Endodermal cell (in vitro differentiated cells): ENCODE measurements around the gene CMIP. TPM values are rescaled to one million over a fixed set of nuclear protein-coding genes. Genes with fewer than 3 reads are reported as not detected.

Experiments
- DNase-seq: peaks from one replicate; pipeline ENCODE4 v3.0.0-alpha.2; 2017
- H3K27ac ChIP-seq: 2 replicates; pipeline ENCODE4 v1.5.1; 2013; ENCODE audit warnings: mild to moderate bottlenecking, low read depth, low read length, moderate library complexity
- H3K27me3 ChIP-seq: 2 replicates; pipeline ENCODE4 v1.6.1; 2013; ENCODE audit warnings: mild to moderate bottlenecking, low read length, moderate library complexity; ENCODE audit not compliant: insufficient read depth, control insufficient read depth, poor library complexity, severe bottlenecking
- H3K36me3 ChIP-seq: 2 replicates; pipeline ENCODE4 v1.7.0; 2013; ENCODE audit warnings: mild to moderate bottlenecking, low read length, moderate library complexity; ENCODE audit not compliant: control insufficient read depth, insufficient read depth
- H3K4me1 ChIP-seq: one replicate; pipeline ENCODE4 v1.7.0; 2013; ENCODE audit warnings: low read length; ENCODE audit not compliant: control insufficient read depth, insufficient read depth
- H3K4me3 ChIP-seq: 2 replicates; pipeline ENCODE4 v1.5.1; 2013; ENCODE audit warnings: mild to moderate bottlenecking, low read length, moderate library complexity
- H3K9ac ChIP-seq: 2 replicates; pipeline ENCODE4 v1.6.1; 2013; ENCODE audit warnings: mild to moderate bottlenecking, low read length, moderate library complexity; ENCODE audit not compliant: poor library complexity, severe bottlenecking; ENCODE audit errors: extremely low read depth
- H3K9me3 ChIP-seq: 2 replicates; pipeline ENCODE4 v1.6.1; 2013; ENCODE audit warnings: mild to moderate bottlenecking, low read length, moderate library complexity; ENCODE audit not compliant: control insufficient read depth
- H3K27ac Mint-ChIP-seq: 2 replicates; pipeline ENCODE4 v1.8.0; 2020; ENCODE audit warnings: mixed read lengths
- H3K27me3 Mint-ChIP-seq: 2 replicates; pipeline ENCODE4 v1.8.0; 2021; ENCODE audit warnings: mild to moderate bottlenecking, mixed read lengths; ENCODE audit not compliant: insufficient read depth
- H3K36me3 Mint-ChIP-seq: 2 replicates; pipeline ENCODE4 v1.8.0; 2020; ENCODE audit warnings: low read depth, mixed read lengths
- H3K4me1 Mint-ChIP-seq: 2 replicates; pipeline ENCODE4 v1.8.0; 2020; ENCODE audit warnings: mixed read lengths
- H3K4me3 Mint-ChIP-seq: 2 replicates; pipeline ENCODE4 v1.8.0; 2020; ENCODE audit warnings: mild to moderate bottlenecking, moderate library complexity, mixed read lengths
- H3K9me3 Mint-ChIP-seq: 2 replicates; pipeline ENCODE4 v1.8.0; 2020; ENCODE audit warnings: mild to moderate bottlenecking, mixed read lengths
- WGBS, 2 experiments: methylation state at CpG; one replicate each; pipeline versions ENCODE4 v1.1.5 to v1.1.7; 2013; ENCODE audit warnings: missing lambda C conversion rate in 2 of 2, mixed read lengths in 1 of 2; ENCODE audit not compliant: insufficient coverage in 1 of 2, insufficient read length in 1 of 2; 5-methylcytosine and 5-hydroxymethylcytosine counted together
- total RNA-seq, 2 donors: library from RNA; stranded (reverse); fragmentation: NEBNext Ultra II Directional in 1 of 2; extraction: Animal tissue kit (Norgen Biotek cat#: 25700) in 1 of 2; gene quantifications; 2 replicates in 1 of 2; 3 replicates in 1 of 2; pipeline ENCODE4 v1.2.1, GENCODE V29; 2021
- TF ChIP-seq, protein P1 (sequence below): fragments of 200-600 bp; sonication (generic); conservative IDR thresholded peaks from 2 replicates; pipeline ENCODE4 v1.5.0; 2021; ENCODE audit warnings: antibody characterized with exemption, mild to moderate bottlenecking

The CMIP gene
- total RNA-seq, 2 donors from 2014 or later = 64.0 to 64.7 TPM

DNA sequence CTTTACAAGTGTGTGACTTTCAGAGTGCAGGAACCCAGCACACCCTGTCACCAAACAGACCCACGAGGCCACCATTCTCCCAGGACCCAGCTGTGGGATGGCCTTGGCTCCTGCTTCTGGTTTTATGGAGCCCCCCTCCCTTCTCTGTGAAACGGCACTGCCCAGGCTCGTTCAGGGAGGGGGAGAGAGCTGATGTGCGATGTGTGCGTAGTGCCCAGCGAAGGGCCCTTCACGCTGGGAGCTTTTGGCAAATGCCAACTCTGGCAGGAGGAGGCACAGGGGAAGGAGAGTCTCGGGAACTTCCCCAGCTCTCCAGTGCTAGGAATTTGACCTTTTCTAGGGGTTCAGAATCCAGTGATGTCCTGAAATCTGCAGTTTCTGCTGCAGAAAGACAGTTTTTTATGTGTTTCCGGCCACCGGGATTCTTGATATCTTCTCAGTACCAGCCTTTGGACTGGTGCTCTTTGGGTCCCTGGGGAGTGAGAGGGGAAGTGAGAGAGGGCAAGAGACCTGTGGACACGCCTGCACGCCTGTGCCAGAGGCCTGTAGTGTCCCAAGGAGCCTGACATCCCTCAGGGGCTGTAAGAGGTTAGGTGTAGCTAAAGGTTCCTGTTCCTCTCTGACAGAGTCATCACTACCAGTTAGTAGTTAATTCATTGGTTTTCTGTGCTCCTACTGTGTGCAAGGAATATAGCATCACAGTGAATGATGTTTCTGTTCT, 45.1 kb downstream of the CMIP start:
- Mint-ChIP-seq H3K9me3 (no peaks in the 10 kb centered on the region), H3K4me1 (peaks cover 11% of the 10 kb centered on the region)

DNA sequence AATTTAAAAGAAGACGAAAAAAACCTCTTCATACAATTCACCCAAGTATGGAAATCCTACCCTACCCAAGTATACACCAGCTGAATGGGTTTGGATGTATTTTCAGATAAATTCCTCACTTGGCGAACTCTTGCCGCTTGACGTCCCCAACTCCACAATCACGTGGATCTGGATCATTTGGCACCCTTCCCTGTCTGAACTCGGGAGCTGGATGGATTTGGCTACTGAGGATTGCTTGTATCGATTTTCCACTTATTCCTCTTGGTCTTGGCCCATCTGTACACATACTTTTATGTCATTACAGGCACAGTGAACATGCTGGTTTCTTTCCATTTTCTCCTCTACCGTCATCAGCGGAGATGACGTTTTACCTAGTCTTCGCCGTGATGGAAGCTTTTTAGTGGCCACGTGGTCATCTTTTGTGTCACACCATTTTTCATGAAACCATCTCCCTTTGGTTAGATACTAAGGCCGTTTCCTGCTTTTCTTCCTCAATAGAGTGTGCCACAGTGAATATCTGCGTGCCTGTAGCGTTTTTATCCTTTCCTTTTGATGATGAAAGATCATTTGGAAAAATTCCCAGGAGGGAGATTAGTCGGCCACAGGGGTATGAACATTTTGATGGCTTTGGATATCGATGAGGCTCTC, 47.1 kb downstream of the CMIP start:
- TF ChIP-seq, protein P1, sequence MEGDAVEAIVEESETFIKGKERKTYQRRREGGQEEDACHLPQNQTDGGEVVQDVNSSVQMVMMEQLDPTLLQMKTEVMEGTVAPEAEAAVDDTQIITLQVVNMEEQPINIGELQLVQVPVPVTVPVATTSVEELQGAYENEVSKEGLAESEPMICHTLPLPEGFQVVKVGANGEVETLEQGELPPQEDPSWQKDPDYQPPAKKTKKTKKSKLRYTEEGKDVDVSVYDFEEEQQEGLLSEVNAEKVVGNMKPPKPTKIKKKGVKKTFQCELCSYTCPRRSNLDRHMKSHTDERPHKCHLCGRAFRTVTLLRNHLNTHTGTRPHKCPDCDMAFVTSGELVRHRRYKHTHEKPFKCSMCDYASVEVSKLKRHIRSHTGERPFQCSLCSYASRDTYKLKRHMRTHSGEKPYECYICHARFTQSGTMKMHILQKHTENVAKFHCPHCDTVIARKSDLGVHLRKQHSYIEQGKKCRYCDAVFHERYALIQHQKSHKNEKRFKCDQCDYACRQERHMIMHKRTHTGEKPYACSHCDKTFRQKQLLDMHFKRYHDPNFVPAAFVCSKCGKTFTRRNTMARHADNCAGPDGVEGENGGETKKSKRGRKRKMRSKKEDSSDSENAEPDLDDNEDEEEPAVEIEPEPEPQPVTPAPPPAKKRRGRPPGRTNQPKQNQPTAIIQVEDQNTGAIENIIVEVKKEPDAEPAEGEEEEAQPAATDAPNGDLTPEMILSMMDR = no peak
- Mint-ChIP-seq H3K4me1 (peaks cover 5% of the 10 kb centered on the region), H3K9me3 (no peaks in the 10 kb centered on the region)

More for the DNA sequence above, 45.1 kb downstream of the CMIP start:
- DNase-seq = no peak
- WGBS, 2 experiments = 90 to 91% methylated on average over 9 to 12 of the region's 12 CpGs
- Histone ChIP-seq H3K27ac (peak overlapping the region; percentile 16), H3K4me3 (no peak overlapping the region), H3K36me3 (peaks cover 10% of the 10 kb centered on the region), H3K27me3 (no peaks in the 10 kb centered on the region), H3K9me3 (no peaks in the 10 kb centered on the region), H3K4me1 (no peaks in the 10 kb centered on the region), H3K9ac (no peak overlapping the region)
- H3K27ac Mint-ChIP-seq = peak overlapping the region; percentile 52
- no peaks in the 10 kb centered on the region for H3K36me3 Mint-ChIP-seq
- no peaks in the 10 kb centered on the region for H3K27me3 Mint-ChIP-seq
- no peak overlapping the region for H3K4me3 Mint-ChIP-seq
- TF ChIP-seq, protein P1 = no peak

DNA sequence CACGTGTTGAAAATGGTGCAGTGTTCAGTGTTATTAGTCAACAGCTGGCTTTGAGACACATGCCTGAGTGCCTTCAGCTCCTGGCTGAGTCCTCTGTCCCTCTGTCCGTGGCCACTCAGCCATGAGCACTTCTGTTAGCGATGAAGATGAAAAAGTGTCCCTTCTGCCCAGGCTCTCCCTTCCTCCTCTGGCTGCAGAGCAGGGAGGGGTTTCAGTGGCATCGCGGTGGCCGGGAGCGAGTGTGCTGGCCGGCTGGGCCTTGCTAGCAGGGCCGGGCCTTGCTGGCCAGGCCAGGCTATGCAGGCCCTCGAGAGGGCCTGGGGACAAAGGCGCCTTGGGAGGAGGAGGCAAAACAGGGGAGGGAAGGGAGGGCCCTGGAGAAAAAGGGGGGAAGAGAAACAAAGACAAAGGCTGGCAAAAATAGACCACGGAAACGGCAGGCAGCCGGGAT, 47.7 kb downstream of the CMIP start:
- no peaks in the 10 kb centered on the region for H3K4me1 ChIP-seq
- no peaks in the 10 kb centered on the region for H3K9me3 Mint-ChIP-seq
- H3K27ac ChIP-seq = peak overlapping the region; percentile 83
- peaks cover 5% of the 10 kb centered on the region for H3K4me1 Mint-ChIP-seq
- no peak overlapping the region for H3K9ac ChIP-seq
- H3K4me3 ChIP-seq = no peak overlapping the region
- DNase-seq = no peak
- no peak overlapping the region for H3K4me3 Mint-ChIP-seq
- no peaks in the 10 kb centered on the region for H3K27me3 Mint-ChIP-seq
- no peaks in the 10 kb centered on the region for H3K36me3 Mint-ChIP-seq
- H3K36me3 ChIP-seq = peaks cover 4% of the 10 kb centered on the region
- H3K27me3 ChIP-seq = no peaks in the 10 kb centered on the region
- H3K9me3 ChIP-seq = no peaks in the 10 kb centered on the region
- WGBS, 2 experiments = 63 to 84% methylated on average over 5 to 14 of the region's 14 CpGs
- TF ChIP-seq, protein P1 = no peak
- H3K27ac Mint-ChIP-seq = peak overlapping the region; percentile 30

More for the DNA sequence above, 47.1 kb downstream of the CMIP start:
- H3K4me3 ChIP-seq = no peak overlapping the region
- peaks cover 4% of the 10 kb centered on the region for H3K36me3 ChIP-seq
- H3K27me3 Mint-ChIP-seq = no peaks in the 10 kb centered on the region
- no peak overlapping the region for H3K9ac ChIP-seq
- no peaks in the 10 kb centered on the region for H3K4me1 ChIP-seq
- no peaks in the 10 kb centered on the region for H3K36me3 Mint-ChIP-seq
- no peak for DNase-seq
- 93 to 99% methylated on average over 16 to 18 of the region's 18 CpGs for WGBS, 2 experiments
- no peak overlapping the region for H3K4me3 Mint-ChIP-seq
- no peak overlapping the region for H3K27ac ChIP-seq
- H3K27me3 ChIP-seq = no peaks in the 10 kb centered on the region
- H3K9me3 ChIP-seq = no peaks in the 10 kb centered on the region
- no peak overlapping the region for H3K27ac Mint-ChIP-seq
